Astrocyte (in vitro differentiated cells and primary cell): ENCODE data around the gene FAM53B.

Experiments
- EZH2 ChIP-seq: IDR thresholded peaks from 2 replicates; pipeline ENCODE4 v1.6.1; 2012; ENCODE audit warnings: mild to moderate bottlenecking, low read length, inconsistent platforms; ENCODE audit not compliant: insufficient read depth
- TF ChIP-seq, protein P1 (sequence below): IDR thresholded peaks from 2 replicates; pipeline ENCODE4 v1.5.1; 2011; ENCODE audit warnings: low read depth, mild to moderate bottlenecking, inconsistent platforms, low read length, moderate library complexity; ENCODE audit not compliant: insufficient read depth

DNA sequence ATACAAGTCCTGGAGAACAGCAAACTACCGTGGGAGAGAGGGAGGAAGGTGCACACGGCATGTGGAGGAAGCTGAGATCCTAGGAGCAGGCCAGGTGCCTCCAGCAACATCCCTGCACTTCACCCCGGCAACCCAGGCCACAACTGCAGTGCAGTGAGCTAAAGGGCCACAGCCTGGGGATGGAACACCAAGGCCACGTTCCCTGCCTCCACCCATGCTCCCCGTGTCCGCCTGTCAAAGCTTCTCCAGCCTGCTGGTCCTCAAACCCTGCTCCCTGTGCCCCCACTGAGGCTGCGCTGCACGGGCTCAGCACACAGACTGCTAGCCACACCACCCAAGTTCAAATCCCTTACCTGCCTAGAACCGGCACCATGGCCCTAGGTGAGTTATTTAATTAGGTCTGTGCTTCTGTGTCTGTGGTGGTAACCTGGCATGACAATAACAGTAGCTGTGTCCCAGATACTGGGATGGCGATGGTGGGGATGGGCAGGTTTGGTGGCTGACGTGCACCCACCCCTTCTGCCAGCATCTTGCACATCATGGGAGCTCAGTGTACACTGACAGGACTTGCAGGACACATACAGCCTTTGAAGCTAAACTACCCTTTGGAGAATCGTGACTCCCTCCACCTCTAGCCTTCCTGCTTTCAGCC, 85.5 kb downstream of the FAM53B start:
- TF ChIP-seq, protein P1, sequence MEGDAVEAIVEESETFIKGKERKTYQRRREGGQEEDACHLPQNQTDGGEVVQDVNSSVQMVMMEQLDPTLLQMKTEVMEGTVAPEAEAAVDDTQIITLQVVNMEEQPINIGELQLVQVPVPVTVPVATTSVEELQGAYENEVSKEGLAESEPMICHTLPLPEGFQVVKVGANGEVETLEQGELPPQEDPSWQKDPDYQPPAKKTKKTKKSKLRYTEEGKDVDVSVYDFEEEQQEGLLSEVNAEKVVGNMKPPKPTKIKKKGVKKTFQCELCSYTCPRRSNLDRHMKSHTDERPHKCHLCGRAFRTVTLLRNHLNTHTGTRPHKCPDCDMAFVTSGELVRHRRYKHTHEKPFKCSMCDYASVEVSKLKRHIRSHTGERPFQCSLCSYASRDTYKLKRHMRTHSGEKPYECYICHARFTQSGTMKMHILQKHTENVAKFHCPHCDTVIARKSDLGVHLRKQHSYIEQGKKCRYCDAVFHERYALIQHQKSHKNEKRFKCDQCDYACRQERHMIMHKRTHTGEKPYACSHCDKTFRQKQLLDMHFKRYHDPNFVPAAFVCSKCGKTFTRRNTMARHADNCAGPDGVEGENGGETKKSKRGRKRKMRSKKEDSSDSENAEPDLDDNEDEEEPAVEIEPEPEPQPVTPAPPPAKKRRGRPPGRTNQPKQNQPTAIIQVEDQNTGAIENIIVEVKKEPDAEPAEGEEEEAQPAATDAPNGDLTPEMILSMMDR: no peak
- TF ChIP-seq EZH2: no peak
